GM19395 (cell line): ENCODE measurements around the gene ITPKC.

ENCODE experiments used
- ATAC-seq: cut with Tn5 transposase; IDR thresholded peaks from one replicate; pipeline ENCODE4 v1.9.1; 2021; ENCODE audit warnings: mild to moderate bottlenecking, moderate library complexity; ENCODE audit not compliant: unreplicated experiment

ITPKC gene

GRCh38 chr19:40786060-40787037 is 69.4 kb downstream of the ITPKC start:
- ATAC-seq = no peak
